Activated T-helper 9 cell treated with anti-CD3 and anti-CD28 coated beads, Interleukin-2, amount 50 U/mL, for 16 hours (primary cell): ENCODE results near the gene PRRG4.
A peak's percentile ranks its signal among the peaks of the same experiment; 100 is the strongest.
"Not testable (repeated sequence)": the region's sequence is repeated elsewhere in the genome, so short reads cannot be mapped to it uniquely, and the experiment has no call there.

Experiments
- DNase-seq: peaks from one replicate; pipeline ENCODE4 v3.0.0-alpha.2; 2020; ENCODE audit warnings: low read depth

The PRRG4 gene

DNA sequence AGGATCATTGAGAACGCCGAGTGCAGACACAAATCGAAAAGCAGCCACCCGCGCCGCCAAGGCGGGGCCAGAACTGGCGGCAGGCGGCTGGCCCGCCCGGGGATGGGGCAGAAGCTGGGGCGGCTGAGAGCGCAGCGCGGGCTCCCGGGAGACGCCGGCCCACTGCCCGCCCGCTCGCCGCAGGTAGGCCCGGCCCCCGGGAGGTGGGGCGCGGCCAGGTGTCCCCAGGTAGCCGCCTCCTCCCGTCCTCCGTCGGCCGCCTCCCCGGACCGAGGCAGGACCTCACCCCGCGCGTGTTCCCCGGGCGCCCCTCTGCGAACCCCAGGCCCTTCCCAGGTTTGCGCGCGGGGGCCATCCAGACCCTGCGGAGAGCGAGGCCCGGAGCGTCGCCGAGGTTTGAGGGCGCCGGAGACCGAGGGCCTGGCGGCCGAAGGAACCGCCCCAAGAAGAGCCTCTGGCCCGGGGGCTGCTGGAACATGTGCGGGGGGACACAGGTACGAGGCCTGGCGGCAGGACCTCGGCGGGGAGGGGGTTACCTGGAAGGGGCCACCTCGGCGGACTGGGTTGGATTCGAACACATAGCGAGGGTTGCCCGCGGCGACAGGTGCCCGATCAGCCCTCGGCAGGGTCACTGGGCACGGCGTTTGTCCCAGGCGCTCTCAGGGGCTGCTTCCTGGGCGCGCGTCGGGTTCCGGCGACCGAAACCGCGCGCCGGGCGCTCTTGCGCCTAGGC lies at the start of gene PRRG4:
Gene PRRG4 (plus strand): TSS at position 248 of the 733 bp plus-strand sequence. CDS start 603 bp downstream, outside the sequence.
- DNase-seq, result no peak

DNA sequence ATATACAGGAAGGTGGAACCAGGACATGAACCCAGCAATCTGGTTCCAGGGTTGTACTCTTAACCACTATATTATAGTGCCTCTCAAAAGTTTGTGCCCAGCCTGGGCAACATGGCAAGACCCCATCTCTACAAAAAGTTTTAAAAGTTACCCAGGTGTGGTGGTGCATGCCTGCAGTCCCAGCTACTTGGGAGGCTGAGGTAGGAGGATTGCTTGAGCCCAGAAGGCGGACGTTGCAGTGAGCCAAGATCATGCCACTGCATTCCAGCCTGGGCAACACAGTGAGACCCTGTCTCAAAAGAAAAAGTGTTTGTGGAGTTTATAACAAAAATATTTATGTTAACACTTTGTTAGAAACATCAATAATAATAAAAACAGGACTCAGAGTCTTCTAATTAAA lies 48.9 kb upstream of the PRRG4 start:
- DNase-seq, result not testable (repeated sequence)

DNA sequence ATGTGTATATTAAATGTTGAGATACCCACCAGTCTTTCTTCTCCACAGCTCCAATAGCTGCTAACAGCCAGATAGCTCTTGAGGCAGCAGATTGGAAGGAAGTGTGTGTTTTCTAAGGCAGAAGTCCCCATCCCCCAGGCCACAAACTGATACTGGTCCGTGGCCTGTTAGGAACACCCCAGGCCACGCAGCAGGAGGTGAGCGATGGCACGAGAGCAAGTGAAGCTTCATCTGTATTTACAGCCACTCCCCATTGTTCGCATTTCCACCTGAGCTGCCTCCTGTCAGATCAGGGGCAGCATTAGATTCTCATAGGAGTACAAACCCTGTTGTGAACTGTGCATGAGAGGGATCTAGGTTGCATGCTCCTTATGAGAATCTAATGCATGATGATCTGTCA lies 48.0 kb upstream of the PRRG4 start:
- DNase-seq, result no peak

DNA sequence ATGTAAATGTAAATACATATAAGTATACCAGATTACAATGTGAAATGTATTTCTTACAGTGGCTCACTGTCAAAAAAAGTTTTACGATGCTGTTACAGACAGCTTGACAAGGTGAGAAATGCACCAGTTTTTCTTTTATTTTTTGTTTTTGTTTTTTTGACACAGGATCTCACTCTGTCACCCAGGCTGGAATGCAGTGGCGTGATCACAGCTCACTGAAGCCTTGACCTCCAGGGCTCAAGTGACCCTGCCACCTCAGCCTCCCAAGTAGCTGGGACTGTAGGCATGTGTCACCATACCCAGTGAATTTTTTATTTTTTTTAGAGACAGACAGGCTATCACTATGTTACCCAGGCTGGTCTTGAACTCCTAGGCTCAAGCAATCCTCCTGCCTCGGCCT lies 44.5 kb upstream of the PRRG4 start:
- no peak for DNase-seq

DNA sequence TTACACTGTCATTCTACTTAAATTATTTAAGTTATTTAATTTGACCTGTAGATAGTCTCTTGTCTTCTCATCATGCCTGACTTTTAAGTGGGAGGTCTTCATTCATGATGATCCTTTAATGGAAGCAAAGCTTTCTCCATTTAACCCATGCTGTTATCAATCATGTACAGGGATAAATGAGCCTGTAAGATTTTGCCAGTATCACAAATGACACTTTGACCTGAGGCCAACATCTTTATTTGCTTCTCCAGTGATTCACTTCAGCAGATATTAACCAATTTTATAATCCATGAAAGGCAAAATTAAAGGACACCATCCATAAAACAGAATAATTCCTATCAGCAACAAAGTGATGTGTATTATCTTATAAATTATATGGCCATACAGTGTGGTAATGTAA lies 42.9 kb upstream of the PRRG4 start:
- no peak for DNase-seq

DNA sequence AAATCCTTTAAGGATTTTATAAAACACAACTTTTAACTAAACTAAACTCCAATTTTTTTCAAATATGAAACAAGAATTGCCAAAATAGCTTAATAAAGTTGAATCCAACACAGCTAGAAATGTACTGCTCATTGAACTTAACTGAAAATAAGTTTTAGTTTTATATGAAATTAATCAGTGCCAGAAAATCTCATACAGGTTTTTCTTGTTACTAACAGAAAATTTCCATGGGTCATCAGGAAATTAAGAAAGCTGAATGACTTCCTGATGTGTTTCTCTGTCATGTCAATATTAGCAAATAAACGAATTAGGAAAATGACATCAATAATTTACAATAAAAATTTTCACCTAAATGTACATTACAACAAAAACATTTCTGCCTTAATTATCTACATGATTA lies 38.8 kb upstream of the PRRG4 start:
- no peak for DNase-seq

DNA sequence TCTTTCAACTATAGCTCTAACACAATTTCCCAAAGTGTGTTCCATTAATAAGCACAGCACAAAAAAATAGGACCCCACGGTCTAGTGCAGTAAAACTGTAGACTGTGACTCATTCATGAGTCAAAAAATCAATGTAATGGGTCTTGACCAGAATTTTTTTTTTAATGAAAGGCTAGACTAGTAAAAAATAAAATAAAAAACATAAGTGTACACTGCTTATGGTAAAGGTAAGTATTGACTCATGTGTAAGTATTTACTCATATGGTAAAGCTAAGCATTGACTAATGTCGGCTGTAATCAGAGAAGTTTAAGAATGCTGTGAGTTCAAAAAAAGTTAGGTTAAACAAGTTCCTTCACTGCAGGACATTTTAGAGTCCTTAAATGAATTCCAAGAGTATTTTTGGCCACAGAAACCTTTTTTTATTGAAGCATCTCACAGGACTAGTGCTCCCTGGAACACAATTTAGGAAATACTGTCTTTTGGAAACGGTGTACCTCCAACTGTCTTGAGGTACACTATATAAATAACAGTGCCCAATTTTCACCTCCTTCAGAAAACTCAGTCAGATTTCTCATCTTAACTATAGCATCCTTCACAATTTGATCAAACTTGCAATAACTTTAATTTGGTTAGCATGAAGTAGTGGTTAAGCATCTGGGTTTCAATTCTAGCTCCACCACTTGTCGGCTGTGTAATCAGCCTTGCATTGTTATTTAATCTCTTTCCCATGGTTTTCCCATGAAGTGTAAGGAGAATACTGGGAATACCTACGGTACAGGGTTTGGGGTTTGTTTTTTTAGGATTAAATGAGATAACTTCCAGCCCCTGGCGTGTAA lies 37.4 kb upstream of the PRRG4 start:
- no peak for DNase-seq

DNA sequence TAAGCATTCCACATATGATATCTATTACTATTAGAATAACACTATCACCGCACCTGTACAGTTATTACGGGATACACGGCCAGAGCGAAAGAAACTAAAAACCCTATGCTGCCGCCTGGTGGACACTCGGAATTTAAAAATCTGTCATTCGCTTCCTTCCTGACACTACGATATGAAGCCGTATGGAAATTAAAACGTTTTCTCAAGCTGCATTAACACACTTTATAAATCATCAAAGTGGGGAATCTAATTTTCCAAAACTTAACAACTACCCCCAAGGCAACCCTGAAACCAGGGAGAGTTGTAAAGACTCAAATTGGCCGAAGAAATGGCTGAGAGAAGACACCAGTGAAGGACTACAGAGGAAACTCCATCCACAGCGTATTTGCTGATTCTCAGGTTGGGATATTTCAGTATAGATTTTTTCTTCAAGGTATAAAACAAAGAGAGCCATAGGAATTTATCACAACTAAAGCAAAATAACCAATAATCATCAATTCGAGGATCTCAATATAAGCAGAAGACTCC lies 36.7 kb upstream of the PRRG4 start:
- DNase-seq, result peak; percentile 38

DNA sequence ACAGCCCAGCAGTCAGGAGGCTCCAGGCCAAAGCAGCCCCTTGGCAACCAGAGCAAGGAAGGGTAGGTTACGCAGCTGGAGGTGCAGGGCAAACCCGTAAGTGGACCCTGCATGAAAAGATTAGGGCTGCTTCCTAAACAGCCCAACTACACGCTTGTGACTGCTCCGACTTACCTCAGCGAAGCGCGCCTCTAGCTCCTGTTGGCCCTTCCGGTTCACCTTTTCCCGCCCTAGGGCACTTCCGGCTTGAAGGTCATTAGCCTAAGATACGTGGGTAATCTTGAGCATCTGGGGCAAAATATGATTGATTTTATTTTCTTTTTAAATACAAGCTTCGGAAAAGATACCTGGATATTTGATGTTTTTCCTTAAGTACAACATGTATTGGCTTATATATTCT lies 35.3 kb upstream of the PRRG4 start, which contains the start of gene CCDC73:
Gene CCDC73 (minus strand): TSS at position 224 of the 400 bp plus-strand sequence. CDS start 34,419 bp downstream, outside the sequence.
- DNase-seq, result no peak

DNA sequence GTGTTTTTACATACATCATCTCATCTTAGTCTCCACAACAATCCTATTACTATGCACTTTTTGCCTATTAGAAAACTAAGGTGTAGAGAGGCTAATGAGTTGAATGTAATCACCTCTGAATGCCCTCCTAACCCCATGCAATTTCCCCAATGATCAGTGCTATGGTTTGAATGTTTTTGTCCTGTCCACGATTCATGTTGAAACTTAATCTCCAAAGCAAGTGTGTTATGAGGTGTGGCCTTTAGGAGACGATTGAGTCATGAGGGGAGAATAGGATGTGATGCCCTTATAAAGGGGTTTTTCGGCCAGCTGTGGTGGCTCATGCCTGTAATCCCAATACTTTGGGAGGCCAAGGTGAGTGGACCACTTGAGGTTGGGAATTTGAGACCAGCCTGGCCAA lies 33.3 kb upstream of the PRRG4 start:
- DNase-seq, result no peak

DNA sequence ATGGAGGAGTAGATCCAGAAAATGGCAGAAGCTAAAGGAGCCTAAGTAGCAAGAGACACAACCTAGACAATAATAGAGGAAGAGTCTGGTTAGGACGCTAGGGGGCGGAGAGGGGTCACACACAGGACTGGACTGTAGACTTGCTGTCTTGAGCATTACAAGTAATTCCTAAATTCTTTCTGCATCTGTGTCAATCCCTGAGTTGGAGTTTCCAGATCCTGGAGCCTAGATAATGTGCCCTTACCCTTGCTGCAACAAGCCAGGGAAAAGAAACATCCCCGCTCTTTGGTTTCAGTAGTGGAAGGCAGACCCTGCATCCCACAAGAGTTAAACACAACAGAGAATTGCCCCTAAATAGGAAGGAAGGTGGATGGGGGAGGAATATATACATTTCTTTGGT lies 20.4 kb upstream of the PRRG4 start:
- no peak for DNase-seq

DNA sequence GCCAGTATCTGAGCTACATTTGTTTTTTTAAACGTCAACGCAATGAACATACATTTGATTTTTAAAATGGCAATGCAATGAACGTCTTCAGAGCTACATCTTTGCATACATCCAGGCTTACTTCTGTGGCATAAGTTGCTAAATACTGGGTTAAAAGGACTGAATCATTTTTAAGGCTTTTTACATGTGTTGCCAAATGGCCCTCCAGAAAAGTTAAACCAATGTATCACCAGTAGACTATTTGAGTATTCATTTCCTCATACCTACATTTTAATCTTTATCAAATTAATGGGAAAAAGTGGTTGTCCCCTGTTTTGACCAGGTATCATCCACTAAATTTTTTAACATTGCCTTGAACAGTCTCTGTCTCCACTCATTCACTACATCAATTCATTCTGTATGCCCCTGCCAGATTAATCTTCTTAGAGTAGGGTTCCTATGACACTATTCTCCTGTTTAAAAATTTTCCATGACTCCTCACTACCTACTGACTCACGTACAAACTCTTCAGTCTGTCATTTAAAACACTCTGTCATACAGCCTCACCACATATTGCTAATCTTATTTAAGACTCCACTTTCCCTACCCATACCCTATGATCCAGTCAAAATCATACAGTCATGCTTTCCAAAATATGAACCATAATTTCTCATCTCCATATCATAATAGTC lies 12.4 kb upstream of the PRRG4 start:
- no peak for DNase-seq

DNA sequence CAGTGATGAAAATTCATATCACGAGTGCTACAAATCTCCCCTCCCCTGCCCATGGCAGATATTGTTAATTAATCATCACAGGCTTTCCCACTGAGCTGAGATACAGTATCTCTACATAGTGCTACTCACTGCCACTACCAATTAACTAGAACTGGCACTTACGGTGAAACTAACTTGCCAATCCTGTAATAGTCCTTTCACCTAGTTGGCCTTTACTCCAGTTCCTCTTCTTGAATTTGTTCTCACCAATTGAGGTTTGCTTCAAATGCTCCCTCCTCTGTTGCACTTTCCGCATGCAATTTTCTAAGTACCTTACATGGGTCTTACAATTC lies 11.9 kb upstream of the PRRG4 start:
- DNase-seq, result no peak

DNA sequence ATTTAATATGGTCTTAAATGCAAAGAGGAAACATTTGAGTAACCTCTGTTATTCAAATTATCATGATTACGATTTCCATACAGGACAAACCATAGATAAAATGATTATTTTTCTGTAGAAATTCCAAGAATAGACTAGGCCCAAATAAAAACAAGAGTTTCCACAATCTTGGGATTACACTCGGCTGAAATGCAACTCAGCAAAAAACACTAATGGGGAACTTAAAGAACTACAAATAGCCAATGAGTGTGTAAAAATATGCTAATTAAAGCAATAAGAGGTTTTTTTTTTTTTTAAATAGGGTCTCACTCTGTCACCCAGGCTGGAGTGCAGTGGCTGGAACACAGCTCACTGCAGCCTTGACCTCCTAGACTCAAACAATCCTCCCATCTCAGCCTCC lies 10.5 kb upstream of the PRRG4 start:
- no peak for DNase-seq

DNA sequence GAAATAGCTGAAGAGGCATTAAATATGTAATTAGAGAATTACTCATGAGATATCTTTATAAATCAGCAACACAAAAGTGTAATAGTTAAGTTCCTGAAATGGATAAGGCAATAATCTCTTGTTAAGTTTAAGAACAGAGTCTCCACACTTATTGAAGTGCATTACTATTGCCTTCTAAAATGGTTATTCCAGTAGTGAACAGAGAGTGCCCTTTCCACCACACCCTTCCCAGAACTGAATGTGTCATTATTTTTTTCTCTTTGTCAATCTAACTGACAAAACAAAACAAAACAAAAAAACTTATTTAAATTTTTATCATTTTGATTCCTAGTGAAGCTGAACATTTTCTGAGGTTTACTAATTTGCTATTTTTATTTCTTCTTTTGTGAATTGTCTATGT lies 9.2 kb upstream of the PRRG4 start:
- no peak for DNase-seq

DNA sequence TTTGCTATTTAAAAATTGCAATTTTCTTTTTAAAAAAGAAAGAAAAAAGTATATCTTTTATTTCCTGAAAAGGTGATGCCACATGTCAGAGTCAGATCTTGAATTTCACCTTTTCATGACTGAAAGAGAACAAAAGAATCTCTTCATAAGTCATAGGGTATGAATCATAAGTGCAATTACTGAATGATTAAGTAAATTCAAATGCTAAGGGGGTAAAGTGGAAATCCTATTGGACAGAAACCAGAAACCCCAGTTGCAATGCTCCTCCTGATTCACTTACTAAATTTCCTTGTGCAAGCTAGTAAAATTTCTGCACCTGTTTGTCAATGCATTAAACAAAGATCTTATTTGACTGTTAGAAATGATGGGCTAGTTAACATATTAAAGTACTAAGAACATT lies 8.2 kb upstream of the PRRG4 start:
- DNase-seq, result no peak

DNA sequence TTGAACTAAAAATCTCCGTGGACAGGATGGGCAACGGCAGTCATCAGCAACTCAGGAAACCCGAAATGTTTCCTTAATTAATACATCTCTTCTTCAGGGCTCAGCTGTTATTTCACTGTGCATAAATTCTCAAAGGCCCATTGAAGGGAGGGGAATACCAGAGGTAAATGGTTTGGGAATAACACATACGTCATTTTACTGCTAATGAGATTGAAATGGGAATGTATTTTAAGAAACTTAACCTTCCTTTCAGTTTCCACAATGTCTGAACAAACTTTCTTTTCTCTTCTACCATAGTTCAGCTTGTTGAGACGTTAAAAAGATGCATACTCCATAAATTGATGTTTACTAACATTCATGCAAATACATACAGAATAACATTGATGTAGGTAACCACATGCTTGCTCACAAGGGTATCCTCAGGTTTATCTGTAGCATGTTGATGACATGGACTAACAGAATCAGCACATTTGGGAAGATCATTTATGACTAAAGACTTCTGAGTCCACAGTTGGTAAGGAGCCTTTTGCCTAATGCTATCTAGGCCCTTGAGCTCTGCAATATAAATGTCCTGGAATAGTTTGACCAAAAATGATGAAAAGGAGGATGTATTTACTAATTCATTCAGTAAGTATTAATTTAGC lies 7.7 kb upstream of the PRRG4 start:
- DNase-seq, result no peak

DNA sequence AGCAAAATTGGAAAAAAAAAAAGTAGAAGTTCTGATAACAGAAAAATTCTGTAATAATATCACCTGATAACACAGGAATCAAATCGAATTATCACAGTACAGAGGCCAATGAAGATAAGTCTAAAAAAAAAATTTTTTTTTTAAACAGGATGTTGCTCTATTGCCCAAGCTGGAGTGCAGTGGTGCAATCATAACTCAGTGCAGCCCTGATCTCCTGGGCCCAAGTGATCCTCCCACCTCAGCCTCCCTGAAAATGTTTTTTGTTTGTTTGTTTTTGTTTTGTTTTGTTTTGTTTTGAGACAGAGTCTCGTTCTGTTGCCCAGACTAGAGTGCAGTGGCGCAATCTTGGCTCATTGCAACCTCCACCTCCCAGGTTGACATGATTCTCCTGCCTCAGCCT lies 6.1 kb upstream of the PRRG4 start:
- not testable (repeated sequence) for DNase-seq

DNA sequence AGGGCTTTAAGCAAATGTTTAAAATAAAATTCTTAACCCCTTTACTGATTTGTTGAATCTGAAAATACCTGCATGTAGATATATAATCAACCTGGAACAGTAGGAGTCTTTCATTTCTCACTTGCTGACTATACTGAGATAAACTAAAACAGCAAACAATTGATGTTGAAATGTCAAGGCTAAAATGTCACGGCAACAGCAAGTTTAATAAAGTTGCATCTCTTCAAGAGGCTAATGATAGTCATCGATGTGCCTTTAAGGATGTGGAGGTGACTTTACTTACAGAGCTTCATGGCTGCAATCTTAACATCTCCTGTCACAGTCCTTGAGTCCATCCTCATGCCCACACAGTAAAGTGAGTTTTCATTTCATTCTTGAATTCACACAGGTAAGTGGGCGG lies 3.6 kb upstream of the PRRG4 start:
- DNase-seq, result no peak

DNA sequence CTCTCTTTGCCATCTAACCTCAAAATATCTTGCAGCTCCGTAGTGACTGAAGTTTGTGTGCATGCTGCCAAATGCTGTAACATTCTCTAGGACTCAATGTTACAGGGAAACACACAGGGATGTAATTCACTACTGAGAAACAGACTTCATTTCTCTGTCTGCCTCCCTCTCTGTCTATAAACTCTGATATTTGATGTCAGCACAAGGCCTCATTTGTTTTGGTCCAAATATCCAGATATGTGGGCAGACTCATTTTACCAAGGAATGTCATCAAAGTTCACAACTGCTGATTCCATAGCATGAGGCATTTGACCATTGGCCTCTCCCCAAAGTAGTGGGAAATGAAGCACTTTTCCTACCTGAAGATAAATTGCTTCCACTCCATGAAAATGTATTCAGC lies 2.5 kb upstream of the PRRG4 start:
- no peak for DNase-seq

DNA sequence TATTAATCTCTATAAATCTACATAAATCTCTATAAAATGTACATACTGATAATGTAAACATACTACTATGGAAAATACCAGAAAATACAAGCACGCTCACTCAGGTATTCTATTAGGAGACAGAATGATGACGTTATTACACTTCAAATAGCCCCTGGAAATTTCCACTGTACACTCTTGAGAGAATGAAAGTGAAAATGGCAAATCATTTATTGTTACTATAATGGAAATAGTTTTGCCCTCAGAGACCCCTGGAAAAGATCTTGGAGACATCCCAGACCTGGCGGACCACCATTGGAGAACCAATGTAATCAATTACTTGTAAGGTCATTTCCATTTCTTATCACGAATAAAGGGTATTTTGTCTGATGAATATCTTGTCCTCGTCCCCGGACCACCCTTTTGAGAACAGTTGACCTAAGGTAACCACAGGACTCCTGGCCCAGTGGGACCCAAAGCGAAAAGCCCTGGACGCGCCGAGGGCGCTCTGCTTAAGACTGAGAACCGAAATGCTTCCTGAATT lies 509 bp upstream of the PRRG4 start:
- DNase-seq, result no peak

DNA sequence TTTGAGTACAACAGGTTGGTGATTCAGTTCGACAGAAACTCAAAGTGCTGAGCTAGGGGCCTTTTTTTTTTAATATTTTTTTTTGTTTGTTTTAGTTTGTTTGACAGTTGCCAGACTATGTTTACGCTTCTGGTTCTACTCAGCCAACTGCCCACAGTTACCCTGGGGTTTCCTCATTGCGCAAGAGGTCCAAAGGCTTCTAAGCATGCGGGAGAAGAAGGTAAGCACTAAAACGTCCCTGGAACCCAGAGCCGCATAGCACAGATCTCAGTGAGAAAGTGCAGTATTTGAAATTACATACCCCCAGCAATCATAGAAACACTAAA lies 649 bp downstream of the PRRG4 start:
- no peak for DNase-seq
